Measurements from ENCODE around the gene HTR3B.

HTR3B gene

DNA sequence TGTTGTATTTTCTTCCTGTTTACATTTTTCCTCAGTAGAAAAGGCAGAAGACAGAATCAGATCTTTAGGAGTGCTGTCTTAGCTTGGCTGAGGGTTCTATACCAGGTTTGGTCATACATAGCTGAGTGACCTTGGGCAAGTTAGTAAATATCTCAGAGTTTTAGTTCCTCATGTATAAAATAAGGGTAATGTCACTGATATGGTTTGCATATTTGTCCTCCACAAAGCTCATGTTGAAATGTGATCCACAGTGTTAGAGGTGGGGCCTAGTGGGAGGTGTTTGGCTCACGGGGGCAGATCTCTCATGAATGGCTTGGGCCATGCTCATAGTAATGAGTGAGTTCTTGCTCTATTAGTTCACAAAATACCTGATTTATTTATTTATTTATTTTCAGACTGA lies 62.8 kb downstream of the HTR3B start:
- Histone ChIP-seq H3K36me3 (ENCODE audit: control insufficient read depth, insufficient read depth, low read length) (no peaks in the 10 kb centered on the region), H3K4me3 (replicated peaks; ENCODE audit: low read depth, low read length) (no peak overlapping the region), H3K27me3 (replicated peaks; ENCODE audit: control insufficient read depth, insufficient read depth, low read length) (no peaks in the 10 kb centered on the region; the same call in 1 of the 2 replicates)
- no peak for DNase-seq (ENCODE audit: extremely low read depth, insufficient read length)
- TF ChIP-seq, protein P1, sequence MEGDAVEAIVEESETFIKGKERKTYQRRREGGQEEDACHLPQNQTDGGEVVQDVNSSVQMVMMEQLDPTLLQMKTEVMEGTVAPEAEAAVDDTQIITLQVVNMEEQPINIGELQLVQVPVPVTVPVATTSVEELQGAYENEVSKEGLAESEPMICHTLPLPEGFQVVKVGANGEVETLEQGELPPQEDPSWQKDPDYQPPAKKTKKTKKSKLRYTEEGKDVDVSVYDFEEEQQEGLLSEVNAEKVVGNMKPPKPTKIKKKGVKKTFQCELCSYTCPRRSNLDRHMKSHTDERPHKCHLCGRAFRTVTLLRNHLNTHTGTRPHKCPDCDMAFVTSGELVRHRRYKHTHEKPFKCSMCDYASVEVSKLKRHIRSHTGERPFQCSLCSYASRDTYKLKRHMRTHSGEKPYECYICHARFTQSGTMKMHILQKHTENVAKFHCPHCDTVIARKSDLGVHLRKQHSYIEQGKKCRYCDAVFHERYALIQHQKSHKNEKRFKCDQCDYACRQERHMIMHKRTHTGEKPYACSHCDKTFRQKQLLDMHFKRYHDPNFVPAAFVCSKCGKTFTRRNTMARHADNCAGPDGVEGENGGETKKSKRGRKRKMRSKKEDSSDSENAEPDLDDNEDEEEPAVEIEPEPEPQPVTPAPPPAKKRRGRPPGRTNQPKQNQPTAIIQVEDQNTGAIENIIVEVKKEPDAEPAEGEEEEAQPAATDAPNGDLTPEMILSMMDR (IDR thresholded peaks at IDR 0.05; ENCODE audit: insufficient read depth, low read length, poor library complexity, severe bottlenecking): no peak

DNA sequence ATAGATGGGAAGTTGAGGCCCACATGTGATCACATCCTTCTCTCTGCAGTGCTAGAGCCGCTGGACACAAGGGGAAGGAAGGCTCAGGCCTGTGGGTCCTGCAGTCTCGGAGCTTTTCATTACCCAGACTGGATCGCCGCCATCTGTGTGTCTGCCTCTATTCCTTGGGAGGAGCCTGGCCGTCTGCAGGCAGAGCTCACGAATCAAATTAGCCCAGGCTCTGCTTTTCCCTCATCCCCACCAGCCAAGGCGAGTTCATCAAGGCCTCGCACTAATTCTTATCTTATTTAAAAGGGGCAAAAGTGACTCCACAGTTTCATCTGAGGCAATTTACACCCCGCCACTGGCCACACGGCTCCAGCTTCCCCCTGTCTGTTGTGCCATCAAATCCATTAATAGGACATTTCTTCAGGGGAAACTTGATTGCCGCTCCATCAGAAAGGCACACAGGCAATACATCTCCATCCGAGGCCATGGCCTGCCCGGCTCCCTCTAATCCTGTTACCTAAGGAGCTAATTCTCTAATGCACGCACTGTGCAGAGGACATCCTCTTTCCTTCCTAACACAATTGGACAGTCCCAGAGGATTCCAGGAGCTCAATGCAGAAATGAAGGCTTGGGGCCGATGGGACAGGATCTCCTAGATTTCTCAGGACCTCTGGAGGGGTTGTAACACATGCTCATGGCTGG lies 67.1 kb downstream of the HTR3B start:
- H3K4me3 ChIP-seq (replicated peaks; ENCODE audit: low read depth, low read length): no peak overlapping the region
- no peak for DNase-seq (ENCODE audit: extremely low read depth, insufficient read length)
- TF ChIP-seq, protein P1 (IDR thresholded peaks at IDR 0.05; ENCODE audit: insufficient read depth, low read length, poor library complexity, severe bottlenecking): no peak
- H3K36me3 ChIP-seq (ENCODE audit: control insufficient read depth, insufficient read depth, low read length): no peaks in the 10 kb centered on the region
- H3K27me3 ChIP-seq (replicated peaks; ENCODE audit: control insufficient read depth, insufficient read depth, low read length): no peaks in the 10 kb centered on the region; the same call in 1 of the 2 replicates

DNA sequence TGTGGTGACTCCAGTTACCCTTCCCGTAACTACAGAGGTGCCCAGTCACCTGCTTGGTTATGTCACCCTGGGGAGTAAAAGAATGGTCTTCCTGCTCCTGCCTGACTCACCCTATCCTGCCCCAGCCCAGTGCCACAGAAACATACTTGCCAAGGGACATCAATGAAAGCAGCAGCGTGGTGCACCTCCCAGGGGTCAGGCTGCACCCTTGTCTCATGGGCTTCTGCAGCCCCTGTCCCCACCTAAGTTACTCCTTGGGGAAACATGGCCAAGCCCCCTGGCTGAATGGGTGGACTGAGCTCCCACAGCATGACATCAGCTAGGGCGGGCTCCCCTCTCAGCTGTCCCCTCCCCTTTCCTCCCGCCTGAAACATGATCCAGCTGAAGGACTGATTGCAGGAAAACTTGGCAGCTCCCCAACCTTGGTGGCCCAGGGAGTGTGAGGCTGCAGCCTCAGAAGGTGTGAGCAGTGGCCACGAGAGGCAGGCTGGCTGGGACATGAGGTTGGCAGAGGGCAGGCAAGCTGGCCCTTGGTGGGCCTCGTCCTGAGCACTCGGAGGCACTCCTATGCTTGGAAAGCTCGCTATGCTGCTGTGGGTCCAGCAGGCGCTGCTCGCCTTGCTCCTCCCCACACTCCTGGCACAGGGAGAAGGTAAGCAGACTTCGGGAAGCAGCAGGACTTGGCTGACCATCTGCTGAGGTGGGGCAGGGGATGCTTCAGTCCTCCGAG lies 70.3 kb downstream of the HTR3B start, which contains the start of gene HTR3A:
TSS of gene HTR3A (plus strand) at position 368 of the 730 bp plus-strand sequence. CDS start at position 586, 218 bp downstream.
- H3K4me3 ChIP-seq (replicated peaks; ENCODE audit: low read depth, low read length): no peak within 1 kb of the TSS

DNA sequence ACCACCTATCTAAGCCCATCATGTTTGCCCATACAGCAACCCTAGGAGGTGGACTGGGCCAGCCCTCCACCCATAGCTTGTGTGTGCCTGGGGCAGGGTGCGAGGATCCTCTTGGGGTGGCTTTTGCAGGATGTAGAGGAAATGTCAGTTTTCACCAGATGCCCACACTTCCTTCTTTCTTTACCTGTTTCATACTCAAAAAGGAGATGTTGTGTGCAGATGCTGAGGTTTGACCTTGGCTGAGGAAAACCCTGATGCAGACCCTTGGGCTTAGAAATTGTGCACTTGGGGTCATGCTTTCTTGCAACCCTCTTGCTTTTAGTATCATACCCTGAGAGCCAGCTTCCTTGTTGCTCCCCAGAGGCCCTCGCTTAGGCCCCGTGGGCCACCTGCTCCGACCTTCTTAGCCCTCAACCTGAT lies 72.5 kb downstream of the HTR3B start:
- Histone ChIP-seq H3K36me3 (ENCODE audit: control insufficient read depth, insufficient read depth, low read length) (no peaks in the 10 kb centered on the region), H3K4me3 (replicated peaks; ENCODE audit: low read depth, low read length) (no peak overlapping the region), H3K27me3 (replicated peaks; ENCODE audit: control insufficient read depth, insufficient read depth, low read length) (no peaks in the 10 kb centered on the region; the same call in none of the 2 replicates)
- DNase-seq (ENCODE audit: extremely low read depth, insufficient read length): no peak
- TF ChIP-seq, protein P1 (IDR thresholded peaks at IDR 0.05; ENCODE audit: insufficient read depth, low read length, poor library complexity, severe bottlenecking): no peak

More for the DNA sequence above, 70.3 kb downstream of the HTR3B start, which contains the start of gene HTR3A:
- Histone ChIP-seq H3K27me3 (replicated peaks; ENCODE audit: control insufficient read depth, insufficient read depth, low read length) (no peaks in the 10 kb centered on the region; the same call in none of the 2 replicates), H3K36me3 (ENCODE audit: control insufficient read depth, insufficient read depth, low read length) (no peaks in the 10 kb centered on the region)
- no peak for DNase-seq (ENCODE audit: extremely low read depth, insufficient read length)
- TF ChIP-seq, protein P1 (IDR thresholded peaks at IDR 0.05; ENCODE audit: insufficient read depth, low read length, poor library complexity, severe bottlenecking): no peak

DNA sequence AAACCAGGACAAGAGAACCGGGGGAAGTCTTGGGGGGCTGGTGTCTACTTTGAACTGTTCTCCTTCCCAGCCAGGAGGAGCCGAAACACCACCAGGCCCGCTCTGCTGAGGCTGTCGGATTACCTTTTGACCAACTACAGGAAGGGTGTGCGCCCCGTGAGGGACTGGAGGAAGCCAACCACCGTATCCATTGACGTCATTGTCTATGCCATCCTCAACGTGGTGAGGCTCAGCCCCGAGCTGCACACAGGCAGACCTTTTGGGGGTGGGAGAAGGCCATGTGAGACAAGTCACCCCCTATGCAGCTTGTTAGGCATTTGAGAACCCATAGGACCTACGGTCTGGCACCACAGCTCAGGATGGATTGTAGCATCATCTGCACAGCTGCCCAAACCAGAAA lies 73.1 kb downstream of the HTR3B start:
- TF ChIP-seq, protein P1 (IDR thresholded peaks at IDR 0.05; ENCODE audit: insufficient read depth, low read length, poor library complexity, severe bottlenecking): no peak
- H3K4me3 ChIP-seq (replicated peaks; ENCODE audit: low read depth, low read length): no peak overlapping the region
- no peaks in the 10 kb centered on the region; the same call in none of the 2 replicates for H3K27me3 ChIP-seq (replicated peaks; ENCODE audit: control insufficient read depth, insufficient read depth, low read length)
- H3K36me3 ChIP-seq (ENCODE audit: control insufficient read depth, insufficient read depth, low read length): no peaks in the 10 kb centered on the region
- DNase-seq (ENCODE audit: extremely low read depth, insufficient read length): no peak
